T-helper 1 cell treated with Interleukin-12 subunit alpha and Interleukin-12 subunit beta and Interleukin-4 antibody, amounts not matched to agents 30 μg/mL and 1 μg/mL, for 36 hours (primary cell): ENCODE results near the gene RMI1.
"Not testable (repeated sequence)": the region's sequence is repeated elsewhere in the genome, so short reads cannot be mapped to it uniquely, and the experiment has no call there.

ENCODE experiments used
- H3K27ac Mint-ChIP-seq: one replicate; pipeline ENCODE4 v1.8.0; 2021; ENCODE audit warnings: mild to moderate bottlenecking, mixed read lengths
- H3K27me3 Mint-ChIP-seq: one replicate; pipeline ENCODE4 v1.8.0; 2021; ENCODE audit warnings: low read depth, mixed read lengths
- H3K36me3 Mint-ChIP-seq: one replicate; pipeline ENCODE4 v1.8.0; 2021; ENCODE audit warnings: low read depth, mixed read lengths
- H3K4me1 Mint-ChIP-seq: one replicate; pipeline ENCODE4 v1.8.0; 2021; ENCODE audit warnings: low read depth, mixed read lengths
- H3K4me3 Mint-ChIP-seq: one replicate; pipeline ENCODE4 v1.8.0; 2021; ENCODE audit warnings: mild to moderate bottlenecking, moderate library complexity, mixed read lengths
- H3K9me3 Mint-ChIP-seq: one replicate; pipeline ENCODE4 v1.8.0; 2021; ENCODE audit warnings: mixed read lengths

RMI1 gene

DNA sequence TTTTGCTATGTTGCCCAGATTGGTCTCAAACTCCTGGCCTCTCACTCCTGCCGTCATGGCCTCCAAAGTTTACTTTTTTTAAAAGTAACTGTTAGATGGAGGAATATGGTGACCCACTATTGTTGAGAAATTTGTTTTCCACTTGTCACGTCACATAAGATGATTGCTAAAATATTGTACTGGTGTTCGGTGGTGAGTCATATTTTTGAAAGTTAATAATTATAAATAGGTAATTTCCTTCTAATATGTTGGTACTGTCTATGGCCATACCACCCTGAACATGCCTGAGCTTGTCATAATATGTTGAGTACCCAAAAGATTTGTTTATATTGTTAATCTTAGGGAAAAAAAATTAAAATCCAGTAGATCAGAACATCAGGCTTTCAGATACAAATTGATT is 22.6 kb downstream of the RMI1 start:
- Mint-ChIP-seq H3K4me3 (no peak overlapping the region), H3K9me3 (no peaks in the 10 kb centered on the region), H3K4me1 (peaks cover 18% of the 10 kb centered on the region), H3K27me3 (no peaks in the 10 kb centered on the region), H3K27ac (no peak overlapping the region), H3K36me3 (peaks cover 29% of the 10 kb centered on the region)

DNA sequence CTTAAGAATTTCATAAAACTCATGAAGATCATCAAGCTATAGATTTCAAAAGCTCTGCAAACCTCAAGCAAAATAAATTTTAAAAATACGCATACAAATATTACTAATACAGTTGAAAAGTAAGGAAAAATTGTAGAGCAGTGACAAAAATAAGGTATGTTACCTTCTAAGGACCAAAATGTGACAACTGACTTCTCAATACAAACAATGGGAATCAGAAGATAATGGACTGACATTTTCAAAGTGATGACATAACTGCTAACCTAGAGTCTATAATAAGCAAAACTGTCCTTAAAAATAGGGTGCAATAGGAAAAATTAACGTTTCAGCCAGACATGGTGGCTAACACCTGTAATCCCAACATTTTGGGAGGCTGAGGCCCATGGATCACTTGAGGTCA is 27.1 kb downstream of the RMI1 start:
- H3K9me3 Mint-ChIP-seq, result no peaks in the 10 kb centered on the region
- H3K36me3 Mint-ChIP-seq, result peaks cover 12% of the 10 kb centered on the region
- no peaks in the 10 kb centered on the region for H3K4me1 Mint-ChIP-seq
- H3K27me3 Mint-ChIP-seq, result peaks cover 5% of the 10 kb centered on the region
- H3K4me3 Mint-ChIP-seq, result no peak overlapping the region
- H3K27ac Mint-ChIP-seq, result no peak overlapping the region

DNA sequence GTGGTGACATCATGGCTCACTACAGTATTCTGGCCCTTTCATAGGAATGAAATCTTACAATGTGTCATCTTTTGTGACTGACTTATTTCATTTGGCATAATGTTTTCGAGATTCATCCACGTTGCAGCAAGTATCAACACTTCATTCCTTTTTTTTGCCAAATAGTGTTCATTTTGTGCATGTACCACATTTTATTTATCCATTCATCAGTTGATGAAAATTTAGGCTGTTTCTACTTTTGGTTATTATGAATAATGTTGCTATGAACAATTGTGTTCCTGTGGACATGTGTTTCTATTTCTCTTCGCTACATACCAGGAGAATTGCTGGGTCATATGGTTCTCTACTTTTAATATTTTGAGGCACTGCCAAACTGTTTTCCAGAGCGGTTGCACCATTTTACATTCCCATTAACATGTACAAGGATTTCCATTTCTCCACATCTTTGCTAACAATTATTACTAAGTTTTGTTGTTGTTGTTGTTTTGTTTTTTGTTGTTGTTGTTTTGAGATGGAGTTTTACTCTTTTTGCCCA is 43.5 kb downstream of the RMI1 start:
- Mint-ChIP-seq H3K36me3 (no peaks in the 10 kb centered on the region), H3K4me1 (no peaks in the 10 kb centered on the region), H3K27me3 (peaks cover 7% of the 10 kb centered on the region)

DNA sequence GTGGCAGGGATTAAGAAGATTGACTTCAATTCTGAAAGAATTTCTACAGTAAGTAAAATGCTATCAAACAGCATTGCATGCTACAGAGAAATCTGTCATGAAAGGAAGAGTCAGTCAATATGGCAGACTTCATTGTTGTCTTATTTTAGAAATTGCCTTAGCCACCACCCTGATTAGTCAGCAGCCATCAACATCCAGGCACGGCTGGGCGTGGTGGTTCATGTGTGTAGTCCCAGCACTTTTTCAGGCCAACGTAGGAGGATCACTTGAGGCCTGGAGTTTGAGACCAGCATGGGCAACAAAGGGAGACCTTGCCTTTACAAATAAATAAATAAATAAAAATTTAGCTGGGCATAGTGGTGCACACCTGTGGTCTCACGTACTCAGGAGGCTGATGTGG is 46.6 kb downstream of the RMI1 start:
- H3K27me3 Mint-ChIP-seq, result peaks cover 14% of the 10 kb centered on the region
- H3K27ac Mint-ChIP-seq, result no peak overlapping the region

More for the DNA sequence above, 43.5 kb downstream of the RMI1 start:
- Mint-ChIP-seq H3K27ac (no peak overlapping the region), H3K9me3 (no peaks in the 10 kb centered on the region), H3K4me3 (no peak overlapping the region)

DNA sequence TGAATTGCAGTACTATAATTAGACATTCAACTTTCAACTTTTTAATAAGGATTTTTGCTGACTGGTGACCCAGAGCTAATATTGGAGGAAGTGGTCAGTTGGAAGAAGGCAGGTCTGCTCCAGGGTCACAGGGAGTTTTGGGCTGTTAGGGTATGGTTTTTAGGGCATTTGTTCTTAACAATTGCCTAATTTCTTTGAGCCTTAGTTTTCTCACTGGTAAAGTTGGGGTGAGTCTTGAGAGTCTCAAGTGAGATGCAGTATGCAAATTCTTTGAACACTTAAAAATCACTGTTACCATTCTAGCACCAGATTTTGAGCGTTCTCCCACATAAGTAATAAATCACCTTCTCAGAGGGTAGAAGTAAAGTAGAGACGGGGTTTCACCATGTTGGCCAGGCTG is 50.9 kb downstream of the RMI1 start:
- Mint-ChIP-seq H3K36me3 (no peaks in the 10 kb centered on the region), H3K4me3 (no peak overlapping the region), H3K9me3 (no peaks in the 10 kb centered on the region), H3K4me1 (no peaks in the 10 kb centered on the region), H3K27me3 (peaks cover 29% of the 10 kb centered on the region), H3K27ac (no peak overlapping the region)

More for the DNA sequence above, 46.6 kb downstream of the RMI1 start:
- no peaks in the 10 kb centered on the region for H3K4me1 Mint-ChIP-seq
- no peaks in the 10 kb centered on the region for H3K9me3 Mint-ChIP-seq
- no peak overlapping the region for H3K4me3 Mint-ChIP-seq
- H3K36me3 Mint-ChIP-seq, result no peaks in the 10 kb centered on the region

DNA sequence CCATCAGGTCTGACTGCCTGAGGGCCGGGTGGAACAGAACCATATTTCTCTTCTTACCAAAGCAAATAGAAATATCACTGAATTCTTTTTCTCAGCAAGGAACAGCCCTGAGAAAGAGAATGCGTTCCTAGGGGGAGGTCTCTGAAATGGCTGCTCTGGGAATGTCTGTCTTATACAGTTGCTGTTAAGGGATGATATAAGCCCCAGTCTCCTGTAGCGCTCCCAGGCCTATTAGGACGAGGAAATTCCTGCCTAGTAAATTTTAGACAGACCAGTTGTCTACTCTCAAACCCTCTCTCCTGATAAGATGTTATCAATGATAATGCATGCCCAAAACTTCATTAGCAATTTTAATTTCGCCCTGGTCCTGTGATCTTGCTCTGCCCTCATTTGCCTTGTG is 61.3 kb downstream of the RMI1 start:
- not testable (repeated sequence) for H3K9me3 Mint-ChIP-seq, H3K36me3 Mint-ChIP-seq

DNA sequence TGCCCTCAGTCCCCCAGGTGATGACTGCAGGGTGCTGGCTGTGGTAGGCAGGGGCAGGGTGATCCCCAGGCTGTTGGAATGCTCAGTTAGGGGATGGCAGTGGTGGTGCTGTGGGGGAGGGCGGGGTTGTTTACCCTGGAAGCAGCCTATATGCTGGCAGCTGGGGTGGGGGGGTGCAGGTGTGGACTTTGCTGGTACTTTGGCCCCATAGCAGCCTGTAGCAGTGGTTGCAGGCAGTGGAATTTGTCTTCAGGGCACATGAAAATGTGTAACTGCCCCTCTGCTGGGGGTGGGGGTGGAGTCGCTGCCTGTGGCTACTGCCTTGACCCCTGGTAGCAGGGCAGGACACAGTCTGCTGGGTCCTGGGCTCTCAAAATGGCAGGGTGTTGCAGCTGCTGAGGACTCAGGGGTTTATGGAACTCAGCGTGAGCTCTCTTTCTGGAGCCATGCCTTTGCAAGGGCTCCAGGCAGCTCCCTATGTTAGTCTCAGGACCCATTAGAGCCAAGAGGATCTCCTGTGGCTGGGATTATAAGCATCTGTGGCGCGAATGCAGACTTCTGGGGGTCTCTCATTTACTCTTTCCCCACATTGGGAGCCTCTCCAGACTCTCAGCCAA is 65.0 kb downstream of the RMI1 start:
- Mint-ChIP-seq H3K4me1 (peaks cover 4% of the 10 kb centered on the region), H3K4me3 (no peak overlapping the region), H3K27ac (no peak overlapping the region), H3K36me3 (no peaks in the 10 kb centered on the region), H3K27me3 (peaks cover 6% of the 10 kb centered on the region), H3K9me3 (peaks cover 9% of the 10 kb centered on the region)

More for the DNA sequence above, 61.3 kb downstream of the RMI1 start:
- not testable (repeated sequence) for H3K4me1 Mint-ChIP-seq, H3K27ac Mint-ChIP-seq, H3K4me3 Mint-ChIP-seq
- H3K27me3 Mint-ChIP-seq, result peaks cover 20% of the 10 kb centered on the region
